Stimulated activated CD4-positive, alpha-beta T cell treated with anti-CD3 and anti-CD28 coated beads, Interleukin-1b, Interleukin-23, amount 100 ng/mL, for 4 hours (primary cell): ENCODE measurements around the gene TMEM250.

ENCODE experiments used
- DNase-seq, 2 donors: peaks; one replicate each; pipeline ENCODE4 v3.0.0-alpha.2; 2020; ENCODE audit warnings: low read depth in 2 of 2

The TMEM250 gene

DNA sequence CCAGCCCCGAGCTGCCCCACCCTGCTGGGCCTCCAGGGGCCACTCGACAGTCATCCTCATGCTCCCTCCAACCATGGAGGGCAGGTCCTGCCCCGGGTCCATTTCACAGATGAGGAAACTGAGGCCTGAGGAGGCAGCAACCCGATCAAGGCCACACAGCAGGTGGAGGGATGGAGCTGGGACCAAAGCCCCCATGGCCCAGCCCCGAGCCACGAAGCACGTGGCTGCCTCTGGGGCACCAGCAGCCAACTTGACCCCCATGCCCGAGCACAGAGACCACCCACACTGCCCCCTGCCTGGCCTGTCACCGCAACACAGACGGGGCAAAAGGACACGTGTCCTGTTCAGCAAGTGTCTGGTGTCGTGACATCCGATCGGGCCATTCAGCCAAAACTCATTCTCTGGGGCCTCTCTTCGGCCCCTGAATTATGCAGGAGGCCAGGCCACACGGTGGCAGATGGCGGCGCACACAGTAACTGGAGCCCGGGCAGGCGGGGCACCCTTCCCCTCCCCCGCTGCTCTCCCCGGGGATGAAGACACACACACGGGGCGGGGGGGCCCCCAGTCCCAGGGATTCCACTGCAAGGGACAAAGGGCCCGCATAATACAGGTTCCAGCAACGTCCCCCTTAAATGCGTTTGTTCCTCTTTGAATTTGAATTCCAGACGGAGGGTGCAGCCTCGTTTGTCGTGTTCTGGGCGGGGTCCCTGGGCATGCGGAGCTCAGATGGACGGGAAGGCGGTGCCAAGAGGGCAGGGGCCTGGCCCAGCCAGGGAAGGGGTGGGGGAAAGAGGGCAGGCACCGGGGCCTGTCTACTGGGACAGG lies 29.4 kb upstream of the TMEM250 start:
- DNase-seq, result no peak

DNA sequence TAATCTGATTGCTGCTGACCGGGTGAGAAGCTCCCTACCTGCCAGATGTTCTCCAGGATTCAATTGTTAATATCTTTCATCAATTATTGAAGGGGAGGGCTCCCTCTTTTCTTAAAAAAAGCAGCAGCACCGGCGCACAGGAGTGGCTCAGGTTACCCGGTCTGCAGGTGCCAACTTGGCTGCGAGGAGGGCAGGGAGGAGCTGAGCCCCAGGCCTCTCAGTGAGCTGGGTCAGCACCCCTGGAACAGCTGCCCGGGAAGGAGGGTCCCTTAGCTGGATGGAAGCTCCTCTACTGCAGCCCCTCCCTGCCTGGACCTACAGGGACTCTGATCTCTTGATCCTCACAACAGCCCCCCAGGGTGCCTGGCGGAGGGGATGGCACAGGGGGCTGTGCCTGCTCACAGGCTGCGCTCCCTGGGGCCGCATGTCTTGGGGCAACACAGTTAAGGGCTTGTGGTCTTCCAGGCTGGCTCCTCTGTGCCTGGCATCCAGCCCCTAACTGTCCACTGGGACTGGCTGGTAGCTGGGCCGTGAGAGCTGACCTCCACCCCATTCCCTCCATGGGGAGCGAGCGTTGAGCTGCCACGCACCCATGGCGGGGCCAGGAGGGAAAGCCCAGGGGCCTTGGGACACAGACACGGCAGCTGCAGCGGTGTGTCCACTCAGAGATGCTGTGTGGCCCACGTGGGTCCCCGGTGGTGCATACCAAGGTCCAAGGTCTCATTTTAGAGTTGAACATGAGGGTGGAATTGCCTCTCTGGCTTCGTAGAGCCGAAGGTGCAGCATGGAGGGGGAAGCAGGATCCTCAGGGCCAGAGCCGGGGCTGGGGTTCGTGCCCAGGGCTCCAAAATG lies 28.6 kb upstream of the TMEM250 start:
- no peak for DNase-seq

DNA sequence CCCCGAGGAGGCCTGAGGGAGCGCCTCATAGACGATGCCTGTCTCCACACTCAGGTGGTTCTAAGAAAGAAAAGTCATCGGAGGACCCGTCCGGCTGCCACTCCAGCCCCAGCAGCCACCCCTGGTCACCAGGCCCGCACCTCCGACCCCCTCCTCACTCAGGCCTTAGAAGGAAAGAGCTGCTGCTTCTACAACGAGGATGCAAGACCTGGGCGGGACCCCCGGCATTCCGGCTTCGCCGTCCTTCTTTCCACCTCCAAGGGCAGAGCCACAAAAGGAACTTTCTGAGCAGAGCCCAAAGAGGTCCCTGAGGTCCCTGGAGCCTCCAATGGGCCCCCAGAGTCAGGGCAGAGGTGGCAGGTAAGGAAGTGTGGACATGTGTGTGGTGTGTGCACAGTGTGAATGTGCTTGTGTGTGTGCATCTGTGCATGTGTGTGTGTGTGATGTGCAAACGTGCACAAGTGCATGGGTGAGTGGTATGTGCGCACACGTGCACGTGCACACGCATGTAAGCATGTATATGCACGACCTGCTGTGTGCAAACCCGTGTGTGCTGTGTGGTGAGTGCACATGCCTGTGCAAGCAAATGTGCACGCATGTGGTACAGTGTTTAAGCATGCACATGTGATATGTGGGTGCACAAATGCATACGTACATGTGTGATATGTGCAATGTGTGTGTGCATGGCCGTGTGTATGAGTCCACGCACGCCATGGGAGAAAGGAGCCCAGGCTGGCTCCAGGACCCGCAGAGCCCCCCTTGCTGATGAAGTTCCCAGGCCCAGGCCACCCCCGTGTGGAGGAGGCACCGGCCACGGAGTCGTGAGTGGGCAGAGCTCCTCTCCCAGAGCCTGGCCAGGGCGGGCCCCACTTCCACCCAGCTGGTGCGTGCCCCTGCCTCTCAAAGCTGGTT lies 27.7 kb upstream of the TMEM250 start:
- no peak for DNase-seq

DNA sequence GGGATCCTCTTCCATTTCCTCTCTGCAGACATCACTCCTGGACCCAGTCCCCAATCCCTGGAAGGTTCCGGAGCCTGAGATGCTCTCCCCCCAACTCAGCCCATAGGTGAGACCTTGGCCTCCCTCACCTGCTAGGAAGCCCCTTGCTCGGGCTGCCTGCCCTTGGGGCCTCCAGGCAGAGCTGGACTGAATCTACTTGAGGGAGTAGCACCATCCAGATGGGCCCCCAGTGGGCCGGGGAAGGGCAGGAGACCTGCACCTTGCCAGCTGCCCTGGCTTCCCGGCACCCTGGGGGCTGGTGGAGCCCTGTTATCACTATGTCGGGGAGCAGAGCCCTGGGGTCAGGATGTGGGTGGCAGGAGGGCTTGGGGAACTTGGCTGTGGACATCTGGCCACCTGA lies 26.9 kb upstream of the TMEM250 start:
- no peak for DNase-seq

DNA sequence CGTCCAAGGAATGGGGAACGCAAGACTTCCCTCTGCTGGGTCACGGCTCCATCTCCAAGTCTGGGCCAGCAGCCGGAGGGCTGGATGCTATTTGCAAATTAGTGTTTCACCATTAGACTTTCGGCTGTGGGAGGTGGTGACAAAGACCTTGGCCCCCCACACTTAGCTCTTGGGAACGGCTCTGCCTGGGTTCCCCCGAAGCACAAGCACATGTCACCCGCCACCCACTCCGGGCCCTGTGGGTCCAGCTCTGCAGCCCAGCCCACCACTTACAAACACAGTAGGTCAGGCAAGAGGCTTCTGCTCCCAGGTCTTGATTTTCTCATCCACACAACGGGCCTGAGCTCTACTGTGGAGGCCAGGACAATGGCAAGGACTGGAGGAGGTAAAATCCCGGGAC lies 25.8 kb upstream of the TMEM250 start:
- DNase-seq, result no peak

DNA sequence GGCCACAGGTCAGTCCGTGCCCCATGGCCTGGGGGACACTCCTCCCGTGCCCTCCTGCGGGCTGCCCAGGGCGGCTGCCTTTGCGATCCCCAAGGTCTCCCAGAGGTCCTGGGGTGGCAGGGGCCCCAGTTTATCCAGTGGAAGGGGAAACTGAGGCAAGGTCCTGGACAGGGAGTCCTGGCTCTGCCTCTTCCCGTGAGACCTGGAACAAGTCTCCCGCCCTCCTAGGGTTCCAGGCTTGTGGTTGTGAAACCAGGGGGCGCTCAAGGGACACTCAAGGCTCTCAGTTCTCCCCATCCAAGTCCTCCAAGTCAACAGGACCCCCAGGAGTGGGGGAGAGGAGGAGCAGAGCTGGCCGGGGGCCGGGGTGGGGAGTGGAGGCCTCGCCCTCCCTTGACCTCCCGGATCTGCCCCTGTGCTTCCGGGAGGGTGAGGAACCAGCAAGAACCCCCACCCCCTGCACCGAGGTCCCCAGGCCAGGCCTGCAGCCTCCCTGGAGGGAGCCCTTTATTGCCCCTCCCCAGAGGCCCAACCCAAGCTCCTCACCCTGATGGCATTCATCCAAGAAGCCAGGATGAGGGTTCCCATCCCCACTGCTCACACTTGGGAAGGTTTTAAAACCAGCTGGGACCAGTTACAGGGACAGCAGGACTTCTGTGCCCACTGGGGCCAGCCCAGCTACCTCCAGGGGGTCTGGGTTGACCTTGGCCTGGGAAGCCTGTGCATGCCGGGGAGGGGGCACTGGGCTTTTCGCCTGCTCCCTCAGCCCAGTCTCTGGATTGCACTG lies 24.7 kb upstream of the TMEM250 start:
- DNase-seq, result no peak

DNA sequence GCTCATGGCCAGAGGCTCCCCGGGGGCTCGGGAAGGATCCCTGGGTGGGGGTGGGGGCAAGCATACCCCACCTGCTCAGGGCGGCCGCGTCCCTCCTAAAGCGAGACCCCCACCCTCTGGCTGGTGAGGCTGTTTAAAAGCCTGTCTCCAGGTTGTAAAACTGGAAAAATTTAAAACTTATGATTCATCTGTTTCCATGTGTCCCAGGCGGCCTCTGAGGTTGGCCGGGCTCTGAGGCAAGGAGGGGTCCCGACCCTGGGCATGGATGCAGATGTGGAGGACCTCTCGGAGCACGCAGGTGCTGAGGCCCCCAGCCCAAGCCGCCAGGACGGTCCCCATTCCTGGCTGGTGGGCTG lies 24.2 kb upstream of the TMEM250 start:
- no peak for DNase-seq

DNA sequence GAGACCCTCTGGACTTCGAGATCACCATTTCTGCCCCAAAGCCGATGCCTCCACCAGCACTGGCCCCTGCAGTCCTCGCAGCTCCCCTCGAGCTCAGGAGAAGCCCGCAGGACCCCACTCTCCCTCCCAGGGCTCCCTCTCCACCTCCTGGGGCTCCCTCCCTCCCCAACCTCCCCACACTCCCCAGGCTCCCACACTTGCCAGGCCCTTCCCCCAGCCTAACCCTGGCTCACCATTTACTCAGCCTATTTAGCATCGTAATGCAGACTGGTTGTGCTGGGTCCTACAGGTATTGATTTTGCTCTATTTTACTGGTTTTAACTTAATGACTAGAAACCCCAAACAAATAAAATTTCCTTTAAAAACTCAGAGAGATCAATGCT lies 23.7 kb upstream of the TMEM250 start:
- DNase-seq, result no peak

DNA sequence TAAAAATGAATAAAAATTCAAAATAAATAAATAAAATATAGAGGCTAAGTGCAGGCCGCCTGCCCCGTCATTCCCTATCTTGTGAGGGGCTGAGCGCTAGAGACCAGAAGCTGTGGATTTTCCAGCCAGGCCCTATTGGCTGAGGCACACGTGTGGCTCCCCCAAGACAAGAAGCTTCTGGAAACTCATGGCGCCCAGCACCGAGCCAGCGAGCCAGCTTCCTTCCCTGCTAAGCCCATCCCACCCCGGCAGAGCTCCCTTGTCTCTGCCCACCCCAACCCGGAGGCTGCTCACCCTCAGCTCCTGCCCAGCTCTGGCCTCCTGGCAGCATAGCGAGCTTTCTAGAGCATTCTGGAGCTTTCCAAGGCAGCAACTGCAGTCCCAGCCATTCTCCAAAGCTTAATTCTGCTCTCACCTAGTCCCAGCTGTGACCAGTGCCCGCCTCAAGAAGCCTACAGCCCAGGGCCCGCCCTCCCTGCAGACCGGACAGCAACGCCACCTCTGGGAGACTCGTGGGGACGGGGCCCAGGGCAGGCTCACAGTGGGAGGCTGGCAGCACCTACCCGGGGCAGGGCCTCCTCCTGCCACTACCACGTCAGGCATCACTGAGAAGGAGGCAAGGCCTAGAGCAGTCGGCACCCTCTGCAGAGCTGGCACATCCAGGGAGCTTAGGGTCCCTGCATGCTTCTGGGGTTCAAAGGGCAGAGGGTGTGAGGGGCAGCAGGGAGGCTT lies 23.2 kb upstream of the TMEM250 start:
- no peak for DNase-seq

DNA sequence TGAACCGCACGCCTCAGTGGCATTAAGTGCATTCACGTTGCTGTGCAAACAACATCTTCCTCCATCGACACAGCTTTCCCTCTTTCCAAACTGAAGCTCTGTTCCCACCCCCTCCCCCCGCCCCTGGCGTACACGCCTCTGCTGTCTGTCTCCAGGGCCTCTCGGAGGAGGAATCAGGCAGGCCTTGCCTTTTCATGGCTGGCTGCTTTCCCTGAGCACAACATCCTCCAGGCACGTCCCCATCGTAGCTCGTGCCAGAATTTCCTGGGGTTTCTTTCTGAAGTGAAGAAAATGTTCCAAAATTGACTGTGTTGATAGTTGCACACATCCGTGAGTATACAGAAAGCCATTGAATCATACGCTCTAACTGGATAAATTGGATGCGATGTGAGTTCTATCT lies 22.3 kb upstream of the TMEM250 start:
- DNase-seq, result no peak

DNA sequence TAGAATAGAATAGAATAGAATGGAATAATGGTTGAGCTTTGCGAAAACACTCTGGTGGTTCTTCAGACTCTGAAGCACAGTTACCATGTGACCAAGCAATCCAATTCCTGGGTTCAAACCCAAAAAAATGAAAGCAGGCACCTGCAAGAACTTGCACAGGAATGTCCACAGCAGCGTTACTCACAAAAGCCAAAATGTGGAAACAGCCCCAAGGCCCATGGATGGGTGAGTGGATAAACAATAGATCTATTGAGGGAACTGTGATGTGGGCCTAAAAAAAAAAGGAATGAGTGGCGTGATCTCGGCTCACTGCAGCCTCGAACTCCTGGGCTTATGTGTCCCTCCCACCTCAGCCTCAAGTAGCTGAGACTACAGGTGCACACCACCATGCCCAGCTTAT lies 21.4 kb upstream of the TMEM250 start:
- no peak for DNase-seq

DNA sequence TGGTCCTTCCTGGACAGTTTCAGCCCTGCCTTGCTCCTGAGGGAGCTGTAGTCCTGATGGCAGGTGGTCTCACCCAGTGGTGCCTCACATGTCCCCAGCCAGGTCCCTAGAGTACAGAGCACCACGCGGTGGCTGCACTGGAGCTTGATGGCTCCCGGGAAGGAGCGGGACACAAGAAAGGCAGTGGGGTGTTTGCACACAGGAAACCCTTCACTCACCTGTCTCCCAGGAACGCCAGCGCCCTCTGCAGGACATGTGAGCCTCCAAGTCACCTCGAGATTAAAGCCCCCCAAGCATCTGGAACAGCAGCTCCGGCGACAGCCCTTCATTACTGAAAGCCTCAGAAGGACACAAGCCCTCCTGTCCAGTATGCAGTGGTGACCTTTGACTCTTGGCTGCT lies 19.9 kb upstream of the TMEM250 start:
- no peak for DNase-seq

DNA sequence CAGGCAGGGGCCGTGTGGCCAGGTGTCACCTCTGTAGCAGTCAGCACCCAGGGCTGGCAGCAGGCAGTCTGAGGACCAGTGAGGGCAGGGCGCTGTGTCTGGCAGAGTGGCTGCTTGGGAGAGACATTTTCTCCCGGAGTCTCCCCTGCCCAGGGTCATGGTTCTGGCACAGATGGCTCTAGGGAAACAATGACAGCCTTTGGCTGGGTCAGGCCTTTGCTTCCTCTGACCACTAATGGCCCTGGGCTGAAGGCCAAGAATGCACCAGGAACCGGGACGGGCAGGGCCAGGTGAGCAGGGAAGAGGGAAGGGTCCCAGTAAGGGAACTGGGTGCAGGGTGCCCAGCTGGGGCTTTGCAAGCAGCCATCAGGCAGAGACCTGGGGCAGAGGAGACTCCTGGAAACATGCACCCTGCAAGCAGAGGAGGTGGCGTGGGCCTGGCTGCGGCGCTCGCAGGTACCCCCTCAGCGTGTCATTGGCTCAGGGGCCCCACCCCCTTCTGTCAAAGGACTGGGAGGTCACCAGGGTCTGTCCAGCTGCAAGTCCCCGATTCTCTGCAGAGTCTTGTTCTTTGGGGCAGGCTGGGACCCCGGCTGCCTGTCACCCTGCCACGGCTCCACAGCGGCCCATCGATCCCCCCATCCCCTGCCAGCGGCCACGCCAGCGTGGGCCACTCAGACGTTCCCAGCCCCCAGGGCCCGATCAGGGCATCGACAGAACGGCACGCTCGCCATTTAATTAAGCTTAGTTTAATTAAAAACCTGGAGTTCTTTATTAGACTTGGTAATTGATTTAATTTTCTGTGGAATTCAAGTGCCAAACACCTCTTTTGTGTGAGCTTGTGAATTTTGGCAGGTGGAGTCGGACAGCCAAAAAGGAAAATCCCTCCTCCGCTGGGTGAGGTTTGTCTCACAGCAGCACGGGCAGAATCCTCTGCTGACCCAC lies 18.9 kb upstream of the TMEM250 start:
- DNase-seq, result no peak

DNA sequence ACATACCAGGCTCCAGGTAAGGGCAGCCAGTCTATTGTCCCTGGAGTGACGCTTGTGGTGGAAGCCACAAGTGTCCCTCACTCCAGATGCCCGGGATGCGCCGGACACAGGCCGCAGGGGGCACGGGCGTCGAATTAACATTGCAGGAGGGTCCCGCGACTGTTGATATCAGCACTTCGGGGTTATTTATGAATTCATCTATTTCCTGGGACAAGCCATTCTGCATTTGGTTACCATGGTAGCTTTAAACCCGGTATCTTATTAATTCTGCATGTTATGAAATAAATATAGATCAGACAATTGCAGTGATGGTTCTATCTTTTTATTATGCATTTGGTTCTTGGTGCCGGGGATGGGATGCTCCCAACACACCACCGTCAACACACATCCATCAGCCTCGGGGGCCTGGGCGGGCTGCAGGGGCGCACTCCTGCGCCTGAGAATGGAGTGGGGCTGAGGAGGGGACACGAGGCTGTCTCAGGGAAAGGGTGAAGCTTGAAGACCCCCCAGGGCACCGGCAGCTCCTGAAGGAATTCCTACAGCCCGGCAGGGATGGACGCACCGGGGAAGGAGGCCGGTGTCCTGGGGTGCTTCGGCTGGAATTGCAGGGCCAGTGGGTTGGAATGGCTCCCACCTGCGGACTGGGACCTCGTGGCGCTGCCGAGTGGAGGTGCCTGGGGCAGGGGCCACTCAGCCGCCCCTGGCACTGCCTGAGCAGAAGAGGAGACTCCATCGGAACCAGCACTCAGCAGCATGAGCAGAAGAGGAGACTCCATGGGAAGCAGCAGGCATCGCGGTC lies 17.7 kb upstream of the TMEM250 start:
- no peak for DNase-seq

DNA sequence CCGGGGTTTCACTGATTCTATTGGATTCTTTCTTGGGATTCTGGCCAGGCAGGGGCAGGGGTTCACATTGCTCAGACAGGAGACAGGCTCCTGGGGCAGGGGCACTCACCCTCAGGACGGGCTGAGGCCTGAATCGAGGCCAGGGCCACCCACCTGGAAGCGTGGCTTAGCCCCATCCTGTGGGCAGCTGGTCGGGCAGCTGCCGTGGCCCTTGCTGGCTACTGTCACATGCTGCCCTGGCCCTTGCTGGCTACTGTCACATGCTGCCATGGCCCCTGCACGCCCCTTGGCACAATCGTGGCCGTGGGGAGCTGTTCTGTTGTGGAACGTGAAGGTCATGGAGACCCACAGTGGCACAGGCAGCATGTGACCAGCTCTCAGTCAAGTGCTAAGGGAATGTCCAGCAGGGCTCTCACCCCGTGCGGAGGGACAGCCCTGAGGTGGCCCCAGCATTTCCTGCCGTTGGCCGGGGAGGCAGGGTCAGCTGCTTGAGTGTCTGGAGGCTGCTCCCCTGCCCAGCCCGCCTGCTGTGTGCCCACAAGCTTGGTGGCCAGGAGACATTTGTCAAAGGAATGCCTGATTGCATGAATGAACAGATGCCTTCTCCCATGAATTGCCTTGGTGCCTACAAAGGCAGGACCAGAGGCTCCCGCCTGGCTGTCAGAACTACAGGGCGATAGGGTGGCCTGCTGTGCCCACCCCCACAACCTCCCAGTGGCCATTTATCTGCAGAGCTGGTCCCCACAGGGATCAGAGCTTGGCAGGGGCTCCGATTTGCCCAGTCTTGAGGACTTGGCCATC lies 16.9 kb upstream of the TMEM250 start:
- DNase-seq, result no peak

DNA sequence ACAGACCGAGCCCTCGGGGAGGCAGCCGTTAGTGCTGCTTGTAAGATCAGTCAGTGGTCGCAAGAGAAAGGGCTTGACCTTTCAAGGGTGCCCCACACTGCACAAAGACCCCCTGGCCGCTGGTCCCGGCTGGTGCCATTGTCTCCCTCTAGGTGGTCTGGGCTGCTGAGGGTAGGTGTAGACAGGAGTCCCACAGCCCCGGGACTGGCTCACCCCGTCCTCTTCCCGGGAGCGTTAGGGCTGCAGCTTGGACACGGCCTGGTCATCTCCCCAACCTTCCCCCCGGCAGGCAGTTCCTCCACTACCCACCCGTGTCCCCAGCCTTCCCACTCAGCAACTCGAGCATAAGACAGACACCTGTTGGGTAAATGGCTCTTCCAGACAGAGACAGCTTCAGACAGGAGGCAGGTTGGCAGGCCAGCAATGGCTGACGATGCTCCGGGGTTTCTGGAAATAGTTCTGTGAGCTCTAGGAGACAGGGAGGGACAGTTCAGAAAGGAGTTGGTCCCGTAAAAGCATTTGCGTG lies 15.3 kb upstream of the TMEM250 start:
- DNase-seq, result no peak

DNA sequence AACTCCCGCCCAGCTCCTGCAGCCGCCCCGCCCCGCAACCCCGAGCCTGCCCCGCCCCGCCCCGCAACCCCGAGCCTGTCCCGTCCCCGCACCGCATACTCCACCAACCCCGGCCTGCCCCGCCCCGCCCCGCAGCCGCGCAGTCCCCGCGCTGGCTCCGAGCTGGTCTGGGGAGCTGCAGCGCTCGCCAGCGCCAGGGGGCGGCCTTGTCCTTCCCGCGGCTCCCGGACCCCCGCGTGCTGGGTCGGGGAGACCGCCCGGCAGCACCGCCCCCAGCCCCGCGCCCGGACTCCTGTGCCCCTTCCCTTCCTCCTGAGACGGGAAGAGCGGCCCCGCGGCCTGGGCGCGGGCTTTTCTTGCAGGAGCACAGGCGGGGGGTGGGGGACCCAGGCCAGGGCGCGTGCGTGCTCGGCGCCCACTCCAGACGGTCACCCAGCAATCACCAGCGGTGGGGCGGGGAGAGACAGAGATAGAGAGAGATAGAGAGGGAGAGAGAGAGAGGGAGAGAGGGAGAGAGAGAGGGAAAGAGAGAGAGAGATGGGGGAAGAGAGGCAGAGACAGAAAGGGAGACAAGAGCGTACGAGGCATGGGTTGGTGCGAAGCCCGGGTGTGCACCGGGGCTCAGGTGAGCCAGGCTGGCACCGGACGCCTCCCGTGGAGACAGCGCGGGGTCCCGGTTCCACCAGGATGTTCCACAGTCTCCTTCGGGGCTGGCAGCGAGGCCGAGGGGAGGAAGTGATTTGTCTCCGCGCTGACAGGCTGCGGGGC lies 14.7 kb upstream of the TMEM250 start:
- no peak for DNase-seq
